Prostate gland (tissue), 2 donors: Measurements from ENCODE around the gene HAT1.

ENCODE experiments used
- POLR2A ChIP-seq: fragments of 450-650 bp; IDR thresholded peaks from one replicate; pipeline ENCODE4 v1.6.1; 2016; ENCODE audit warnings: antibody characterized with exemption, mild to moderate bottlenecking
- TF ChIP-seq, protein P1 (sequence below), 4 experiments: fragments of 200-600 bp in 2 of 4; fragments of 450-650 bp in 2 of 4; sonication (generic) in 2 of 4; IDR thresholded peaks; 1 replicate in 3 of 4; 2 replicates in 1 of 4; pipeline ENCODE4 v1.5.1; 2016 to 2019; ENCODE audit warnings: antibody characterized with exemption in 4 of 4, mild to moderate bottlenecking in 2 of 4, moderate library complexity in 2 of 4

DNA sequence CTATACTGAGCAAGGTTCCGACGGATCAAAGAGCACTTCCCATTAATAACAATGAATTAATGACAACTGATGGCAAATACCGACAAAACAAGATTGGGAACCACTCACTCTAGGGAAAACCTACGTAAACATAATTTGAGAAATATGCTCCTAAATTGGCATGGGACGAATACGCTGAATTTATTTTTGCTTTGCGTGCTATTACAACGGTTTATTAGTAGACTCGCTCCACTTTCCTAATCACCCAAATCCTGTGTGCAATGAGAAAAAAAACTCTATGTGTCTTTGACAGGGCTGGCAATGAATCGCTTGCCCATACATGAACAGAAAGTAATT lies 27.7 kb upstream of the HAT1 start:
- TF ChIP-seq POLR2A, result no peak
- TF ChIP-seq, protein P1, sequence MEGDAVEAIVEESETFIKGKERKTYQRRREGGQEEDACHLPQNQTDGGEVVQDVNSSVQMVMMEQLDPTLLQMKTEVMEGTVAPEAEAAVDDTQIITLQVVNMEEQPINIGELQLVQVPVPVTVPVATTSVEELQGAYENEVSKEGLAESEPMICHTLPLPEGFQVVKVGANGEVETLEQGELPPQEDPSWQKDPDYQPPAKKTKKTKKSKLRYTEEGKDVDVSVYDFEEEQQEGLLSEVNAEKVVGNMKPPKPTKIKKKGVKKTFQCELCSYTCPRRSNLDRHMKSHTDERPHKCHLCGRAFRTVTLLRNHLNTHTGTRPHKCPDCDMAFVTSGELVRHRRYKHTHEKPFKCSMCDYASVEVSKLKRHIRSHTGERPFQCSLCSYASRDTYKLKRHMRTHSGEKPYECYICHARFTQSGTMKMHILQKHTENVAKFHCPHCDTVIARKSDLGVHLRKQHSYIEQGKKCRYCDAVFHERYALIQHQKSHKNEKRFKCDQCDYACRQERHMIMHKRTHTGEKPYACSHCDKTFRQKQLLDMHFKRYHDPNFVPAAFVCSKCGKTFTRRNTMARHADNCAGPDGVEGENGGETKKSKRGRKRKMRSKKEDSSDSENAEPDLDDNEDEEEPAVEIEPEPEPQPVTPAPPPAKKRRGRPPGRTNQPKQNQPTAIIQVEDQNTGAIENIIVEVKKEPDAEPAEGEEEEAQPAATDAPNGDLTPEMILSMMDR (IDR thresholded peaks at IDR 0.05), result no peak
